ENCODE data around the gene PROCA1. TPM values are rescaled to one million over a fixed set of nuclear protein-coding genes. Genes with fewer than 3 reads are reported as not detected.

PROCA1 gene, protein sequence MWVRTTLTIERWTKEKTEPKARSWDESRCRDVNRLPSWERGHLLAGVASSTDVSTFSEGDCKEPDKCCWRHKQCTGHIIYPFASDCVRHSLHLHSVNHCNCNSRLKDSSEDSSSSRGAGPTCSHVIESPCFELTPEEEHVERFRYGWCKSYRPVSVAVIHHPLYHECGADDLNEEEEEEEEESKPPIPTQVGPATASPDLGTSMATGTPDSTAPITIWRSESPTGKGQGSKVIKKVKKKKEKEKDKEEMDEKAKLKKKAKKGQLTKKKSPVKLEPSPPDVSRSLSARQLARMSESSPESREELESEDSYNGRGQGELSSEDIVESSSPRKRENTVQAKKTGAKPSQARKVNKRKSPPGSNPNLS
- total RNA-seq (5.3 TPM), polyA plus RNA-seq (under 1 TPM in 3 of 4 donors, not detected in 1; 0.37 to 0.67 (median 0.63) TPM)

DNA sequence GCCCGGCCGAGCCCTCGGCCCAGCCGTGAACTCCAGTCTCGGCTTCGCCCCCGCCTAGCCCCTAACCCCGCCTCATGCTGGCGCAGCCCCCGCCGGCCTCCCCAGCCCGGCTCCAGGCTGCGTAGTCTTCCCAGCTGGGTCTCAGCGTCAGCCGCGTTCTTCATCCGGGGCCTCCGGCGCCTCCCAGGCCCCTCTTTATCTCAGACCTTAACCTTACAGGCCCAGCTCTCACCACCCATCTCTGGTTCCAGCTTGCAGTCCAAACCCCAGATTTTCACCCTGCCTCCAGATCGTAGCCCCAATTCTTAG, at the start of gene PROCA1:
Gene PROCA1, minus strand, starts transcription at position 166 of the 309 bp plus-strand sequence. CDS start 228 bp downstream, outside the sequence.
- Histone ChIP-seq H3K4me3 (ENCODE audit: low read depth, low read length) (peak within 1 kb of the TSS; percentile 51), H3K27me3 (ENCODE audit: control insufficient read depth, insufficient read depth, low read length) (peaks cover 11% of the 10 kb centered on the region), H3K4me1 (ENCODE audit: control insufficient read depth, insufficient read depth, low read length, poor library complexity, severe bottlenecking) (peaks cover 20% of the 10 kb centered on the region), H3K36me3 (ENCODE audit: control insufficient read depth, insufficient read depth, low read length) (no peaks in the 10 kb centered on the region), H3K9me3 (ENCODE audit: control insufficient read depth in 2 of 2, low read length in 2 of 2) (no peaks in the 10 kb centered on the region), H3K27ac (ENCODE audit: insufficient read depth, low read length, poor library complexity, severe bottlenecking) (peak within 1 kb of the TSS; percentile 74)
- Mint-ChIP-seq H3K4me1 (peaks cover 0 to 26% (median 11%) of the 10 kb centered on the region in 4 donors), H3K36me3 (no peaks in the 10 kb centered on the region), H3K9me3 (no peaks in the 10 kb centered on the region), H3K27me3 (peaks cover 22% of the 10 kb centered on the region), H3K4me3 (peak within 1 kb of the TSS; percentile 87 to 97 (median 92)), H3K27ac (peak within 1 kb of the TSS; percentile 93 to 97 (median 93))
- peak; percentile 27 to 45 for ATAC-seq (ENCODE audit: low read depth in 2 of 2)
- peak in 1 of 3 donors; percentile 40 for DNase-seq

DNA sequence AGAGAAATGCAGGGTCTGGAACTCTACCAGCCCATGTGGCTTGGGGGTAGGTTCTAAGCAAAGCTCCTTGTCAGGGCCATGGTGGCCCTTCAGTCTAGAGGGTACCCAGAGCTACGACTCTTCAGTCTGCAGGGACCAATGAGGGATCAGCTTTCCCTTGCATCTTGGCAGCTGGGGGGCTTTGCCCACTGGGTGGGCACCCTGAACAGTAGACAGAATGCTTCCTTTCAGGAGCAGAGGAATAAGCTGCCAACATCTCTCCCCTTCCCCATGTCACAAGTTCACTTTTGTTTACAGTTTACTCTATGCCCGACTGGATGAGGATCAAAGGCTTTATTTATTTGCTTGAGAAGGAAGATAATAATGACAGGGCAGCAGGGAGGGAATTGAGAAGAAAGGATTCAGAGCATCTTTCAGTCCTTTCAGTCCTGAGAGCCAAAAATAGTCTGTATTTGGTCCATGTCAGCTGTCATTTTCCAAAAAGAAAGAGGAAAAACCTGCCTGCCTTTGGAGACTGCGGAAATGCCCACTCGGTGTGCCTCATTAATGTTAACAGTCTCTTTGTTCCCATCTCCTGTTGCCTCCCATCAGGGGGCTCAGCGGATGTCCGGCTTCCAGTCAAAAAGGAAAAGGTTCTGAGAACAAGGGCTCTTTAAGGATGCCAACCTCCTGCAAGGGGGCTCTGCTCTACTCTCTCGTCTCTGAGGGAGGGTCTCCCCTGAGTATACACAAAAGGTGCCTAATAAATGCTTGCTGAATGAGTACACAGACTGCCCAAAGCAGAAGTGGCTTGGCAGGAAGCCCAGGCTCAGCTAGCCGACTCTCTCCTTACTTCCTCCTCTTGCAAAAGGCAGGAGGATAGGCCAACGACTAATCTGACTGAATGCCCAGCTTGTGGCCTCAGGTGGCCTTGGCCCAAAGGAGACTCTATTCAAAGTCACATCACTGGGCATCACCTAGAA, 49.2 kb upstream of the PROCA1 start:
- Histone ChIP-seq H3K36me3 (ENCODE audit: control insufficient read depth, insufficient read depth, low read length) (peaks cover 53% of the 10 kb centered on the region), H3K27ac (ENCODE audit: insufficient read depth, low read length, poor library complexity, severe bottlenecking) (no peak overlapping the region)
- peaks cover 15% of the 10 kb centered on the region for H3K36me3 Mint-ChIP-seq

DNA sequence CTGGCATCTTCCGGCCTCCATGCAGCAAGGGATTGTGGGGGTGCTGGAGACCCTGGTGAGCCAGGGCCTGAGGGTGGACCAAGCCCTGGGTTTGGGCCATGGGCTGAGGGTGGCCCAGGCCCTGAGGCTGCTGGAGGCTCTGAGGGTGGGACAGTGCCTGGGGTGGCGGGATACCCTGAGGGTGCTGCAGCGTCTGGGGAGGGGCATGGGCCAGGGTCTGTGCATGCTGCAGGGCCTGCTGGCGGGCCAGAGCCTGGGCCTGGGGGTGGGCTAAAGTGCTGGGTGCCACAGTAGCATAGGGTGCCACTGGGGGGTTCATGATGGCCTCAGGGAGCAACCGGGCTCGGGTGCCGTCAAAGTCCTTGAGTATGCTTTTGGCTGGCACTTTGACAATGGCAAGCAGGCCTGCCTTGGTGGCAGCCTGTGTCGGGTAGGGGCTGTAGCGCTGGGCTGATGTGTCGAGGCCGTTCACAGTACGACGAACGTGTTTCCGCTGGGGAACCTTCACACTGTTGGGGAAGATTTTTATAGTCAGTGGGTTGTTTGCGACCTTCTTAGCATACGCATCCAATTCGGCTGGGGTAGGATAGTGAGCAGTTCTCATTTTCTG, 47.7 kb upstream of the PROCA1 start:
- no peak for DNase-seq
- H3K27me3 Mint-ChIP-seq = no peaks in the 10 kb centered on the region
- H3K4me3 ChIP-seq (ENCODE audit: low read depth, low read length) = no peak overlapping the region
- peak overlapping the region in 1 of 3 donors; percentile 62 for H3K27ac Mint-ChIP-seq
- H3K9me3 ChIP-seq (ENCODE audit: control insufficient read depth in 2 of 2, low read length in 2 of 2) = no peaks in the 10 kb centered on the region
- no peaks in the 10 kb centered on the region for H3K4me1 ChIP-seq (ENCODE audit: control insufficient read depth, insufficient read depth, low read length, poor library complexity, severe bottlenecking)
- peaks cover 15% of the 10 kb centered on the region for H3K36me3 Mint-ChIP-seq
- H3K27ac ChIP-seq (ENCODE audit: insufficient read depth, low read length, poor library complexity, severe bottlenecking) = no peak overlapping the region
- no peaks in the 10 kb centered on the region for H3K27me3 ChIP-seq (ENCODE audit: control insufficient read depth, insufficient read depth, low read length)
- H3K4me1 Mint-ChIP-seq = peaks cover 4 to 8% (median 6%) of the 10 kb centered on the region in 4 donors
- H3K4me3 Mint-ChIP-seq = no peak overlapping the region
- H3K36me3 ChIP-seq (ENCODE audit: control insufficient read depth, insufficient read depth, low read length) = peaks cover 40% of the 10 kb centered on the region
- ATAC-seq (ENCODE audit: low read depth in 2 of 2) = no peak
- H3K9me3 Mint-ChIP-seq = no peaks in the 10 kb centered on the region

More for the DNA sequence above, 49.2 kb upstream of the PROCA1 start:
- no peaks in the 10 kb centered on the region for H3K9me3 Mint-ChIP-seq
- no peak overlapping the region for H3K27ac Mint-ChIP-seq
- Histone ChIP-seq H3K27me3 (ENCODE audit: control insufficient read depth, insufficient read depth, low read length) (no peaks in the 10 kb centered on the region), H3K9me3 (ENCODE audit: control insufficient read depth in 2 of 2, low read length in 2 of 2) (no peaks in the 10 kb centered on the region), H3K4me3 (ENCODE audit: low read depth, low read length) (no peak overlapping the region), H3K4me1 (ENCODE audit: control insufficient read depth, insufficient read depth, low read length, poor library complexity, severe bottlenecking) (no peaks in the 10 kb centered on the region)
- peaks cover 4 to 8% (median 6%) of the 10 kb centered on the region in 4 donors for H3K4me1 Mint-ChIP-seq
- H3K4me3 Mint-ChIP-seq = no peak overlapping the region
- H3K27me3 Mint-ChIP-seq = no peaks in the 10 kb centered on the region
- DNase-seq (no peak), ATAC-seq (ENCODE audit: low read depth in 2 of 2) (no peak)

DNA sequence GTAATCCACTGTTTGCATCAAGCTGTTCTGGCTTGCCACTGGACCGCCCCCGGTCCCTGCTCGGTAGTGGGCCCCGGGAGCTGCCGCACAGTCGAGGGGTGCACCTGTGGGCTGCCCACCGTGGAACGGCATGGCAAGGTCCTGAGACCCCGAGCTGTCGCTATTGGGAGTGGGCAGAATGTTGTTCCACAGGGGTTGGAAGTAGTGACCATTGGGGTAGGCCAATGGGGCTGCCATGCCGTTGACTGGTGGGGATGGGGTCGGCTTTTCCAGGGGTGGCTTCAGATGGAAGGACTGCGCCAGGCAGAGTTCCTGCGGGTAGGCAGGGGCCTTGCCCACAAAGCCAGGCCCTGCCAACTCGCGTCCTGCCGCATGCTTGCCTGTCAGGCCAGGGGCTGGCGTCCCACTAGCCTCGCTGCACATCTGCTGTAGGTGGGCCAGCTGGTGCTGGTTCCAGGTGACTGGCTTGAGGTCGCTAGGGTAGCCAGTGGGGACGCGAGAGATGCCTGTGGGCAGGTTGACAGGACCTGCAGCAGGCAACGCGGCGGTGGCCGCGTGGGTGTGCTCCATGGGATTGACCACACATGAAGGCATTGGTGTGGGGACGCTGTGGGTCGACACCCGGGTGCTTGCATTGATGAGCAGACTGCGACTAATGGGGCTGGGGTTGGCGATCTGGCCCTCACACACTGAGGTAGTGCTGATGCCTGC, 46.9 kb upstream of the PROCA1 start:
- no peaks in the 10 kb centered on the region for H3K9me3 ChIP-seq (ENCODE audit: control insufficient read depth in 2 of 2, low read length in 2 of 2)
- H3K9me3 Mint-ChIP-seq = no peaks in the 10 kb centered on the region
- peak overlapping the region in 1 of 3 donors; percentile 62 for H3K27ac Mint-ChIP-seq
- no peaks in the 10 kb centered on the region for H3K27me3 ChIP-seq (ENCODE audit: control insufficient read depth, insufficient read depth, low read length)
- H3K27ac ChIP-seq (ENCODE audit: insufficient read depth, low read length, poor library complexity, severe bottlenecking) = no peak overlapping the region
- H3K4me1 ChIP-seq (ENCODE audit: control insufficient read depth, insufficient read depth, low read length, poor library complexity, severe bottlenecking) = no peaks in the 10 kb centered on the region
- ATAC-seq (ENCODE audit: low read depth in 2 of 2) (no peak), DNase-seq (no peak)
- peaks cover 15% of the 10 kb centered on the region for H3K36me3 Mint-ChIP-seq
- H3K27me3 Mint-ChIP-seq = no peaks in the 10 kb centered on the region
- peaks cover under 1 to 4% (median 3%) of the 10 kb centered on the region in 4 donors for H3K4me1 Mint-ChIP-seq
- no peak overlapping the region for H3K4me3 ChIP-seq (ENCODE audit: low read depth, low read length)
- H3K36me3 ChIP-seq (ENCODE audit: control insufficient read depth, insufficient read depth, low read length) = peaks cover 40% of the 10 kb centered on the region
- H3K4me3 Mint-ChIP-seq = no peak overlapping the region

DNA sequence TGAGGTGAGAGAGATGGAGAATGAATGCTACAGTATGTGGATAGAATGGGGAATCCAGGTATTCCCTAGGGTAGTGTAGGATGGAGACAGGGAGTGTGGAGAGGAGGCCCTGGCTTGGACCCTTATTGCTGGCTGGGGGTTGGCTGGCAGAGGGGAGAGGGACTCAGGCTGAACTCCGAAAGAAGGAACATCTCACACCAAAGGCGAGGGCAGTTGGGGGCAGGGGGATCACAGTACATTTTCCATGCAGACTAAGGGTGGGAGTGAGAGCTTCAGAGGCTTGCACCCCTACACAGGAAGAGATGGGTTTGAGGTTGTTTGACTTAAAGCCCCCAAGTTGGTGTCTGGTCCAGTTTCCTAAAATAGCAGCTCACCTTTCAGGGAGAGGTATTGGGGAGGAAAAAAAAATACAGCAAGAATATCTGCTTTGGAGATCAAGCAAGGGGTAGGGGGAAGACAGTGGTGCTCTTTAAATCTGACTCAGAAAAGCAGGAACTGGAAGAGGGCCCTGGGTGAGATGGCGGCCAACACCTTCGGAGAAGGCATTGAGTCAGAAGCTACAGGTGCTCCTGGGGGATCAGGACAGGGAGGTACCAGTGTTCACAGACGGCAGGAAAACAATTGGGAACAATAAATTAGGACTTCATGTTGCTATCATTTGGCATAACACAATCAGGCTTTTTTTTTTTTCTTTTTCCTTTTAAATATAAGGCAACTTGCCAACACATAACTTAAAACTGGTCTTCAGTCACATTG, 44.5 kb upstream of the PROCA1 start:
- no peaks in the 10 kb centered on the region for H3K9me3 Mint-ChIP-seq
- peak overlapping the region in 2 of 3 donors; percentile 18 to 30 for H3K27ac Mint-ChIP-seq
- H3K36me3 Mint-ChIP-seq = peaks cover 15% of the 10 kb centered on the region
- no peak for ATAC-seq (ENCODE audit: low read depth in 2 of 2)
- H3K27me3 Mint-ChIP-seq = no peaks in the 10 kb centered on the region
- Histone ChIP-seq H3K4me1 (ENCODE audit: control insufficient read depth, insufficient read depth, low read length, poor library complexity, severe bottlenecking) (no peaks in the 10 kb centered on the region), H3K9me3 (ENCODE audit: control insufficient read depth in 2 of 2, low read length in 2 of 2) (no peaks in the 10 kb centered on the region), H3K36me3 (ENCODE audit: control insufficient read depth, insufficient read depth, low read length) (peaks cover 38% of the 10 kb centered on the region), H3K27ac (ENCODE audit: insufficient read depth, low read length, poor library complexity, severe bottlenecking) (no peak overlapping the region), H3K27me3 (ENCODE audit: control insufficient read depth, insufficient read depth, low read length) (no peaks in the 10 kb centered on the region), H3K4me3 (ENCODE audit: low read depth, low read length) (no peak overlapping the region)
- no peak for DNase-seq
- H3K4me3 Mint-ChIP-seq = no peak overlapping the region
- H3K4me1 Mint-ChIP-seq = peaks cover 0 to 4% (median 1%) of the 10 kb centered on the region in 4 donors

DNA sequence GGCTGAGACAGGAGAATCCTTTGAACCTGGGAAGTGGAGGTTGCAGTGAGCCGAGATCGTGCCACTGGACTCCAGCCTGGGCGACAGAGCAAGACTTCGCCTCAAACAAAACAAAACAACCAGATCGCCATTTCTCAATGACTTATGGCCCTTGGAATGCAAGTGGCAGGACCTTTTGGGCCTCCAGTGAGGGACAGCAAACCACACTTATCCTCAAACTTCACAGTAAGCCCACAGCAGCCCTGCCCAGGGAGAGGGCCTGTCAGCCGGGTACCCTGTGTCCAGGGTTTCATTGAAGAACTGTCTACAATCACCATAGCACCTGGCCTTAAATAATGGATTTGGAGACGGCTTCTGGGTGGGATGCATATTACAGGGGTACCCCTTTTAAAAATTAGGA, 43.8 kb upstream of the PROCA1 start:
- Mint-ChIP-seq H3K4me3 (no peak overlapping the region), H3K36me3 (peaks cover 15% of the 10 kb centered on the region), H3K9me3 (no peaks in the 10 kb centered on the region), H3K27ac (no peak overlapping the region), H3K27me3 (no peaks in the 10 kb centered on the region), H3K4me1 (peaks cover 0 to 4% (median under 1%) of the 10 kb centered on the region in 4 donors)
- no peak for DNase-seq
- no peak overlapping the region for H3K4me3 ChIP-seq (ENCODE audit: low read depth, low read length)
- no peaks in the 10 kb centered on the region for H3K4me1 ChIP-seq (ENCODE audit: control insufficient read depth, insufficient read depth, low read length, poor library complexity, severe bottlenecking)
- no peaks in the 10 kb centered on the region for H3K9me3 ChIP-seq (ENCODE audit: control insufficient read depth in 2 of 2, low read length in 2 of 2)
- H3K27me3 ChIP-seq (ENCODE audit: control insufficient read depth, insufficient read depth, low read length) = no peaks in the 10 kb centered on the region
- H3K27ac ChIP-seq (ENCODE audit: insufficient read depth, low read length, poor library complexity, severe bottlenecking) = no peak overlapping the region
- no peak for ATAC-seq (ENCODE audit: low read depth in 2 of 2)
- peaks cover 33% of the 10 kb centered on the region for H3K36me3 ChIP-seq (ENCODE audit: control insufficient read depth, insufficient read depth, low read length)
